Tibial artery (tissue), 4 donors: ENCODE data around the gene CAPN11.

Source experiments
- DNase-seq, 2 donors: peaks; one replicate each; pipeline ENCODE4 v3.0.0-alpha.2; 2019
- H3K27ac ChIP-seq, 2 donors: fragments of 200-600 bp; sonication (generic) in 1 of 2; 1 replicate in 1 of 2; 2 replicates in 1 of 2; pipeline ENCODE4 v1.5.1; 2018 to 2019; ENCODE audit warnings: mild to moderate bottlenecking in 1 of 2
- H3K27me3 ChIP-seq, 2 donors: fragments of 200-600 bp; sonication (generic) in 1 of 2; one replicate each; pipeline versions ENCODE4 v1.5.1 to v1.6.0; 2016 to 2019
- H3K36me3 ChIP-seq, 3 donors: fragments of 200-600 bp; sonication (generic) in 2 of 3; one replicate each; pipeline ENCODE4 v1.5.1; 2016 to 2019; ENCODE audit warnings: mild to moderate bottlenecking in 2 of 3
- H3K4me1 ChIP-seq, 4 donors: fragments of 200-600 bp; sonication (generic) in 2 of 4; 1 replicate in 3 of 4; 2 replicates in 1 of 4; pipeline ENCODE4 v1.5.1; 2016 to 2019
- H3K4me3 ChIP-seq, 2 donors: fragments of 200-600 bp; sonication (generic) in 1 of 2; 1 replicate in 1 of 2; 2 replicates in 1 of 2; pipeline ENCODE4 v1.5.1; 2018 to 2019; ENCODE audit warnings: mild to moderate bottlenecking in 2 of 2
- H3K9me3 ChIP-seq, 3 donors: fragments of 200-600 bp; sonication (generic) in 1 of 3; one replicate each; pipeline ENCODE4 v1.5.1; 2016 to 2019
- intact Hi-C: fragments of 100-400 bp; cut with DNase I; formaldehyde crosslinking; loops from one replicate; pipeline ENCODE4 v1.15.0; 2023; ENCODE audit warnings: low total_unique reads
- TF ChIP-seq, protein P1 (sequence below), 2 experiments: fragments of 200-600 bp in 1 of 2; fragments of 450-650 bp in 1 of 2; IDR thresholded peaks; one replicate each; pipeline ENCODE4 v1.5.1; 2017 to 2019; ENCODE audit warnings: antibody characterized with exemption in 2 of 2, mild to moderate bottlenecking in 1 of 2, moderate library complexity in 1 of 2

Gene CAPN11

DNA sequence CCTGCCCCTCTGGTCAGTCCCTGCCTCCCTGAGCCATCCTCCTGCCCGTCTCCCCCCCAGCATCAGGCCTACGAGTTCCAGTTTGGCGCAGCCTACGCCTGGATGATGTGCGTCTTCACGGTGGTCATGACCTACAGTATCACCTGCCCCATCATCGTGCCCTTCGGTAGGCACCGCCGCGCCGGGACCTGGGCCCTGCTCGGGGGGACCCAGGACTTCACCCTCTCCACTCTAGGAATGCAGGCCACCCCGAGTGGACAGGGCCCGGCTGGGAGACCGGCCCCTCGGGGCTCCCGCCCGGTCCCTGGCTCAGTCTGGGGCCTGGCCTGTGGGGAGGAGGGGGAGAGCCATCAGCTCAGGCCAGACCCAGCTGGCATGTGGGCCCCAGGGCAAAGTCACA lies 6.1 kb upstream of the CAPN11 start:
- DNase-seq: no peak
- H3K36me3 ChIP-seq: peaks cover 23 to 58% (median 23%) of the 10 kb centered on the region in 3 donors

DNA sequence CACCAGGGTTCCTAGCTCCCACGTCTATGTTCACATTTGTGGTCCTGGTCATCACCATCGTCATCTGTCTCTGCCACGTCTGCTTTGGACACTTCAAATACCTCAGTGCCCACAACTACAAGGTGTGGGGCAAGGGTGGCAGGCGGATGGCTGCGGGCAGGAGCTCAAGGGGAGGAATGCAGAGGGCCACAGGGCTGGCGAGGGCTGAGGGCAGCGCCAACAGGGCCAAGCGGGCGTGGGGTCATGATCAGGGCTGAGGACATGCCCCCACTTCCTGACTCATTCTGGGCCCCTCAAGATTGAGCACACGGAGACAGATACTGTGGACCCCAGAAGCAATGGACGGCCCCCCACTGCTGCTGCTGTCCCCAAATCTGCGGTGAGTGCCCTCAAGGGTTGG lies 4.6 kb upstream of the CAPN11 start:
- TF ChIP-seq, protein P1, sequence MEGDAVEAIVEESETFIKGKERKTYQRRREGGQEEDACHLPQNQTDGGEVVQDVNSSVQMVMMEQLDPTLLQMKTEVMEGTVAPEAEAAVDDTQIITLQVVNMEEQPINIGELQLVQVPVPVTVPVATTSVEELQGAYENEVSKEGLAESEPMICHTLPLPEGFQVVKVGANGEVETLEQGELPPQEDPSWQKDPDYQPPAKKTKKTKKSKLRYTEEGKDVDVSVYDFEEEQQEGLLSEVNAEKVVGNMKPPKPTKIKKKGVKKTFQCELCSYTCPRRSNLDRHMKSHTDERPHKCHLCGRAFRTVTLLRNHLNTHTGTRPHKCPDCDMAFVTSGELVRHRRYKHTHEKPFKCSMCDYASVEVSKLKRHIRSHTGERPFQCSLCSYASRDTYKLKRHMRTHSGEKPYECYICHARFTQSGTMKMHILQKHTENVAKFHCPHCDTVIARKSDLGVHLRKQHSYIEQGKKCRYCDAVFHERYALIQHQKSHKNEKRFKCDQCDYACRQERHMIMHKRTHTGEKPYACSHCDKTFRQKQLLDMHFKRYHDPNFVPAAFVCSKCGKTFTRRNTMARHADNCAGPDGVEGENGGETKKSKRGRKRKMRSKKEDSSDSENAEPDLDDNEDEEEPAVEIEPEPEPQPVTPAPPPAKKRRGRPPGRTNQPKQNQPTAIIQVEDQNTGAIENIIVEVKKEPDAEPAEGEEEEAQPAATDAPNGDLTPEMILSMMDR (IDR thresholded peaks at IDR 0.05): no peak
- no peaks in the 10 kb centered on the region for H3K27me3 ChIP-seq
- peaks cover 0 to 6% (median 5%) of the 10 kb centered on the region in 4 donors for H3K4me1 ChIP-seq
- H3K36me3 ChIP-seq: peaks cover 8 to 42% (median 9%) of the 10 kb centered on the region in 3 donors
- H3K9me3 ChIP-seq: no peaks in the 10 kb centered on the region
- intact Hi-C loops: no loop called here
- DNase-seq: no peak
- H3K27ac ChIP-seq: no peak overlapping the region
- H3K4me3 ChIP-seq: no peak overlapping the region

More for the DNA sequence above, 6.1 kb upstream of the CAPN11 start:
- intact Hi-C loops: loop anchor here (2.0 kb wide), 1 partner anchor 56 kb away; no protein-coding TSS in a partner anchor
- no peak overlapping the region for H3K4me3 ChIP-seq
- H3K9me3 ChIP-seq: no peaks in the 10 kb centered on the region
- no peaks in the 10 kb centered on the region for H3K27me3 ChIP-seq
- TF ChIP-seq, protein P1 (IDR thresholded peaks at IDR 0.05): no peak
- H3K27ac ChIP-seq: no peak overlapping the region
- peaks cover 0 to 6% (median 5%) of the 10 kb centered on the region in 4 donors for H3K4me1 ChIP-seq

DNA sequence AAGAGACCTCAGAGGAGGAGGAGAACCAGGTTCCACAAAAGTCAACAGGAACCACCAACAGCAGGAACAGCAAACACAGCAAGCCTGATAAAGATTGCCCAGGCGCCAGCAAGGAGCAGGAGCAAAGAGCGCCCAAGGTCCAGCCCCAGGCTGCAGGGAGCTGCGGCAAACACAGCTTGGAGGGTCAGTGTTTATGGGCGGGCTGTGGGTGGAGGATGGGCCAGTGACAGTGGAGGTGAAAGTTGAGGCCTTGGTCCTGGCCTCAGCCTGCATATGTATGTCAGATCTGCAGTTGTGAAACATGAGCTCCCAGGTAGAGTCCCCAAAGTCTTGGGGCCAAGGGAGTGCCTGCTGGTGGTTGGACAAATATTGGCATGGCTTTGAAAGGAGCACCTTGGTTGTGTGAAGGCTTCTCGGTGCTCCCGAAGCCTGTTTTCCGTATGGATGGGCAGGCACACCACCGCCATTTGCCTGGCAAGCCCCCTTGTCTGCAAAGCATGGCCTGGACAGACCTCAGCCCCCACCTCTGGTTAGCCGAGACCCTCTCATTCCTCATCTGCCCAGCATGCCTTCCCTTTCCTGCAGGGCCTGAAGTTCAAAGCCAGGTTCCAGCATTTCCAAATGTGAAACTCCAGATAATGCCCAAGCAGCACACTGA lies 2.0 kb upstream of the CAPN11 start:
- intact Hi-C loops: no loop called here
- peaks cover 0 to 4% (median 2%) of the 10 kb centered on the region in 4 donors for H3K4me1 ChIP-seq
- DNase-seq: no peak
- H3K9me3 ChIP-seq: no peaks in the 10 kb centered on the region
- no peak overlapping the region for H3K27ac ChIP-seq
- TF ChIP-seq, protein P1 (IDR thresholded peaks at IDR 0.05): no peak
- no peaks in the 10 kb centered on the region for H3K27me3 ChIP-seq
- H3K36me3 ChIP-seq: peaks cover 0 to 27% (median 0%) of the 10 kb centered on the region in 3 donors
- H3K4me3 ChIP-seq: no peak overlapping the region

DNA sequence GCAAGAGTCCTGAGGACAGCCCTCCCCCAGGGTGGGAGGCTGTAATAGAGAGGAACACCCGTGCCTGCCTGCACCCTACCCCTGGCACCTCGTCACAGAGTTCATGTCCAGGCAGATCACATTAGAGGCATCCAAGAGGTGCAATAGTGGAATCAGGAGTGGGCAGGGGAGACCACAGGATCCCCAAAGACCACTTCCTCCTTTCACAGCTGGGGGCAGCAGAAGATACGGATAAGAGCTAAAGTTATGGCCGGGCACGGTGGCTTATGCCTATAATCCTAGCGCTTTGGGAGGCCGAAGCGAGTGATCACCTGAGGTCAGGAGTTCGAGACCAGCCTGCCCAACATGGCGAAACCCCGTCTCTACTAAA lies 1.5 kb upstream of the CAPN11 start:
- no peaks in the 10 kb centered on the region for H3K27me3 ChIP-seq
- no peak for DNase-seq
- no peak overlapping the region for H3K27ac ChIP-seq
- H3K4me3 ChIP-seq: no peak overlapping the region
- H3K4me1 ChIP-seq: no peaks in the 10 kb centered on the region
- no peaks in the 10 kb centered on the region for H3K9me3 ChIP-seq
- intact Hi-C loops: no loop called here
- H3K36me3 ChIP-seq: peaks cover 0 to 27% (median 0%) of the 10 kb centered on the region in 3 donors
- TF ChIP-seq, protein P1 (IDR thresholded peaks at IDR 0.05): no peak

DNA sequence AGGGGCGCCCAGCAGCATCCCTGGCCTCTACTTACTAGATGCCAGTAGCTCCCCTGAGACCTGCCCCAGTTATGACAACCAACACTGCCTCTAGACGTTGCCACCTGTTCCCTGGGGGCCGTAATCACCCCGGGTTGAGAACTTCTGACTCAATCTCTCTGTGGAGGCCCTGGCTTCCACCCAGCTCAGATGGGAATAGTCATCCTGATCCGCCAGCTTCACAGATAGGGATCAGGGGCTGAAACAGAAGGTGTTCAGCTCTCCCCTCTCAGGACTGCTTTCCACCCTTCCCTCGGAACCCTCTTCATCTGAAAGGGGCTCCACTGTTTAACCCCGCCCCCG lies 3.3 kb downstream of the CAPN11 start:
- peaks cover 0 to 27% of the 10 kb centered on the region in 2 donors for H3K27me3 ChIP-seq
- H3K4me1 ChIP-seq: no peaks in the 10 kb centered on the region
- TF ChIP-seq, protein P1 (IDR thresholded peaks at IDR 0.05): no peak
- intact Hi-C loops: no loop called here
- no peaks in the 10 kb centered on the region for H3K36me3 ChIP-seq
- H3K27ac ChIP-seq: no peak overlapping the region
- no peaks in the 10 kb centered on the region for H3K9me3 ChIP-seq
- DNase-seq: no peak
- H3K4me3 ChIP-seq: no peak overlapping the region
